ENCODE measurements around the gene FGF22. TPM values are rescaled to one million over a fixed set of nuclear protein-coding genes. Genes with fewer than 3 reads are reported as not detected.
"Not testable (repeated sequence)": the region's sequence is repeated elsewhere in the genome, so short reads cannot be mapped to it uniquely, and the experiment has no call there.

Gene FGF22
- total RNA-seq, 1 donor from 2014 or later = 0.73 TPM

GRCh38 chr19:662962-663681 lies 23.4 kb downstream of the FGF22 start, which contains the start of gene RNF126:
Gene RNF126, minus strand, starts transcription at chr19:663214. Its CDS starts 93 bp downstream, at chr19:663121.
- H3K9me3 Mint-ChIP-seq = no peaks in the 10 kb centered on the region
- H3K27me3 Mint-ChIP-seq = no peaks in the 10 kb centered on the region
- POLR2A ChIA-PET = interaction anchor here (0.6 to 2.3 kb wide), 10 partner anchors 13 to 607 kb away, joined by 3 to 29 read pairs (median 4); partner anchors contain the start of genes BSG, CDC34 and WDR18
- H3K4me1 Mint-ChIP-seq = peaks cover 46% of the 10 kb centered on the region
- peaks cover 3% of the 10 kb centered on the region for H3K36me3 Mint-ChIP-seq (ENCODE audit: low read depth)
- ATAC-seq (ENCODE audit: low read depth) (peak; percentile 67), DNase-seq (peak; percentile 90)
- intact Hi-C loops (cut with micrococcal nuclease) = loop anchor here (1.0 to 10.0 kb wide), 7 partner anchors 17 to 582 kb away; partner anchors contain the start of genes ATP5F1D, BSG, MIDN and POLRMT
- H3K27ac Mint-ChIP-seq = peak within 1 kb of the TSS; percentile 96
- TF ChIP-seq CTCF (IDR thresholded peaks at IDR 0.05) = no peak
- CTCF ChIA-PET = interaction anchor here (1.4 to 1.9 kb wide), 3 partner anchors 17 to 74 kb away, joined by 4 to 13 read pairs (median 11); no protein-coding TSS in a partner anchor
- H3K4me3 Mint-ChIP-seq = peak within 1 kb of the TSS; percentile 95

GRCh38 chr19:663682-664117 lies 24.0 kb downstream of the FGF22 start:
- intact Hi-C loops (cut with micrococcal nuclease) = loop anchor here (1.0 to 10.0 kb wide), 6 partner anchors 17 to 581 kb away; partner anchors contain the start of genes ATP5F1D, BSG, MIDN and POLRMT
- Mint-ChIP-seq H3K36me3 (ENCODE audit: low read depth) (peaks cover 3% of the 10 kb centered on the region), H3K27ac (peak overlapping the region; percentile 85), H3K27me3 (no peaks in the 10 kb centered on the region), H3K4me1 (peaks cover 43% of the 10 kb centered on the region), H3K9me3 (no peaks in the 10 kb centered on the region), H3K4me3 (peak overlapping the region; percentile 82)
- DNase-seq (no peak), ATAC-seq (ENCODE audit: low read depth) (no peak)
- TF ChIP-seq CTCF (IDR thresholded peaks at IDR 0.05) = no peak
- POLR2A ChIA-PET = interaction anchor here (0.7 to 2.3 kb wide), 9 partner anchors 13 to 606 kb away, joined by 3 to 29 read pairs (median 5); partner anchors contain the start of genes BSG, CDC34 and WDR18
- CTCF ChIA-PET = interaction anchor here (1.4 to 1.9 kb wide), 3 partner anchors 16 to 74 kb away, joined by 4 to 13 read pairs (median 11); no protein-coding TSS in a partner anchor

DNA sequence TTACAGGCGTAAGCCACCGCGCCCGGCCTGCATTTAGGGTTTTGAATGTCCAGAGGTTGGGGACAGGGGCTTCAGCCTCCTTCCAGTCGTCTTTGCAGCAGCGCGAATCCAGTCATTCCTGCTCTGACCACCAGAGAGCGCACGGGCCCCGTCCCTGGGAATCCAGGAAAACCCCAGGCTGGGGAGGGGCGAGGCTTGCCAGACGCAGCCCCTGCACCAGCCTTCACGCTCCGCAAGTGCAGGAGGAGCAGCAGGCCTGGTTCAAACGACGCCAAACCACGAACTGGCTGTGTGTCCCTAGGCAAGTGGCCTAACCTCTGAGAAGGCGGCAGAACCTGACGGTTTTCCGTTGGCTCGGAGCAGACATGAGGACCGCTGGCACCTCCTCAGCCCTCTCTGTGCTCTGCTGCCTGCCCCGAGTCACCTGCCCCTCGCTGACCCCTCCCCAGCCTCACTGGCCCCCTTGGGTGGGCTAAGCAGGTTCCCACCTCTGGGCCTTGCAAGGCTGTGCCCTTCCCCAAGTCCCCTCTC lies 25.3 kb downstream of the FGF22 start:
- POLR2A ChIA-PET = interaction anchor here (0.6 to 0.7 kb wide), 2 partner anchors 256 to 341 kb away, joined by 4 to 5 read pairs; no protein-coding TSS in a partner anchor
- DNase-seq (peak; percentile 76), ATAC-seq (ENCODE audit: low read depth) (peak; percentile 9)
- peak overlapping the region; percentile 50 for H3K4me3 Mint-ChIP-seq
- CTCF ChIA-PET = no interaction called here
- TF ChIP-seq CTCF (IDR thresholded peaks at IDR 0.05) = peak; percentile 43
- intact Hi-C loops (cut with micrococcal nuclease) = loop anchor here (1.0 to 10.0 kb wide), 4 partner anchors 50 to 580 kb away; partner anchors contain the start of genes ATP5F1D and MIDN
- H3K36me3 Mint-ChIP-seq (ENCODE audit: low read depth) = peaks cover 3% of the 10 kb centered on the region
- no peaks in the 10 kb centered on the region for H3K9me3 Mint-ChIP-seq
- peak overlapping the region; percentile 63 for H3K27ac Mint-ChIP-seq
- peaks cover 33% of the 10 kb centered on the region for H3K4me1 Mint-ChIP-seq
- peaks cover 3% of the 10 kb centered on the region for H3K27me3 Mint-ChIP-seq

DNA sequence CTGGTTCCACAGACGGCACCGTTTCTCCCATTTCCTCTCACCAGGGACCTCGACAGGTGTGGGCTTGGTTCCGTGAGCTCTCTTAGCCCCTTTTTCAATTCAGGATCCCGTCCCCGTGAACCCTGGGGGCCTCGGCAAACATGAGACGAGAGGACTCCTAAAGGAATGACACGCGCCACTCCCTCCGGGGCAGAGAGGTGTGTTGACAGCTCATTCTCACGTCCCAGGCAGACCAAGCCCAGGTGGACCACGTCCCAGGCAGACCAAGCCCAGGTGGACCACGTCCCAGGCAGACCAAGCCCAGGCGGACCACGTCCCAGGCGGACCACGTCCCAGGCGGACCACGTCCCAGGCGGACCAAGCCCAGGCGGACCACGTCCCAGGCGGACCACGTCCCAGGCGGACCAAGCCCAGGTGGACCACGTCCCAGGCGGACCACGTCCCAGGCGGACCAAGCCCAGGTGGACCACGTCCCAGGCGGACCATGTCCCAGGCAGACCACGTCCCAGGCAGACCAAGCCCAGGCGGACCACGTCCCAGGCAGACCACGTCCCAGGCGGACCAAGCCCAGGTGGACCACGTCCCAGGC lies 27.4 kb downstream of the FGF22 start:
- not testable (repeated sequence) for H3K27me3 Mint-ChIP-seq; H3K9me3 Mint-ChIP-seq; H3K4me3 Mint-ChIP-seq; ATAC-seq (ENCODE audit: low read depth); H3K36me3 Mint-ChIP-seq (ENCODE audit: low read depth); DNase-seq; H3K27ac Mint-ChIP-seq
- ChIA-PET CTCF (interaction anchor here (1.6 kb wide), 1 partner anchor 13 kb away, joined by 3 read pairs; no protein-coding TSS in a partner anchor), POLR2A (interaction anchor here (0.6 kb wide), 1 partner anchor 11 kb away, joined by 7 read pairs; no protein-coding TSS in a partner anchor)
- intact Hi-C loops (cut with micrococcal nuclease) = loop anchor here (10.0 kb wide), 2 partner anchors 52 to 578 kb away; partner anchors contain the start of genes ATP5F1D and MIDN
- H3K4me1 Mint-ChIP-seq = peaks cover 18% of the 10 kb centered on the region

DNA sequence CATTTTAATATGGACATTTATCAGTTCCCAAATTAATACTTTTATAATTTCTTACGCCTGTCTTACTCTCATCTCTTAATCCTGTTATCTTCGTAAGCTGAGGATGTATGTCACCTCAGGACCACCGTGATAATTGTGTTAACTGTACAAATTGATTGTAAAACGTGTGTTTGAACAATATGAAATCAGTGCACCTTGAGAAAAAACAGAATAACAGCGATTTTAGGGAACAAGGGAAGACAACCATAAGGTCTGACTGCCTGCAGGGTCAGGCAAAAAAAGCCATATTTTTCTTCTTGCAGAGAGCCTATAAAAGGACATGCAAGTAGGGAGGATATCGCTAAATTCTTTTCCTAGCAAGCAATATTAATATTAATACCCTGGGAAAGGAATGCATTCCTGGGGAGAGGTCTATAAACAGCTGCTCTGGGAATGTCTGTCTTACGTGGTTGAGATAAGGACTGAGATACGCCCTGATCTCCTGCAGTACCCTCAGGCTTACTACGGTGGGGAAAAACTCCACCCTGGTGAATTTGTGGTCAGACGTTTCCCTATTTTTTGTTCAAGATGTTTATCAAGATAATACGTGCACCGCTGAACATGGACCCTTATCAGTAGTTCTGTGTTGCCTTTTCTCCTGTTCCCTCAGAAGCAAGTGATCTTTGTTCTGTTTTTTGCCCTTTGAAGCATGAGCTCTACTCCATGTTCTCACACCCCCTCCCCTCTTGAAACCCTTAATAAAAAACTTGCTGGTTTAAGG lies 29.2 kb downstream of the FGF22 start:
- ChIA-PET CTCF (interaction anchor here (0.7 kb wide), 1 partner anchor 65 kb away, joined by 4 read pairs; no protein-coding TSS in a partner anchor), POLR2A (interaction anchor here (1.2 kb wide), 1 partner anchor 11 kb away, joined by 7 read pairs; no protein-coding TSS in a partner anchor)
- H3K4me3 Mint-ChIP-seq; H3K27ac Mint-ChIP-seq; ATAC-seq (ENCODE audit: low read depth); H3K27me3 Mint-ChIP-seq; H3K9me3 Mint-ChIP-seq; DNase-seq; H3K36me3 Mint-ChIP-seq (ENCODE audit: low read depth): not testable (repeated sequence)
- intact Hi-C loops (cut with micrococcal nuclease) = loop anchor here (10.0 kb wide), 2 partner anchors 54 to 576 kb away; partner anchors contain the start of genes ATP5F1D and MIDN
- peaks cover 12% of the 10 kb centered on the region for H3K4me1 Mint-ChIP-seq
